ENCODE measurements around the gene C3orf20.

Gene C3orf20

GRCh38 chr3:14810801-14811661 is 136.1 kb downstream of the C3orf20 start:
- no peak overlapping the region for H3K14ac ChIP-seq (ENCODE audit: low read length)
- H2AFZ ChIP-seq (ENCODE audit: low read length) = peak overlapping the region; percentile 59
- H4K8ac ChIP-seq (ENCODE audit: low read depth, low read length) = no peak overlapping the region
- no peak overlapping the region for H3K27ac ChIP-seq (replicated peaks; ENCODE audit: low read length)
- no CpG with 5 or more reads among the region's 78 CpGs for WGBS, 2 donors (ENCODE audit: extremely low coverage in 2 of 2, insufficient read length in 2 of 2, insufficient replicate concordance in 1 of 2)
- peak overlapping the region; percentile 66 for H3K4me2 ChIP-seq (ENCODE audit: insufficient read depth, low read length, poor library complexity, severe bottlenecking)
- peaks cover 16 to 90% (median 40%) of the 10 kb centered on the region in 3 experiments for H3K27me3 ChIP-seq (ENCODE audit: control insufficient read depth in 3 of 3, insufficient read depth in 3 of 3, low read depth in 1 of 3, low read length in 3 of 3)
- no peak for DNase-seq (ENCODE audit: low spot score)
- peak overlapping the region; percentile 61 for H3K9ac ChIP-seq (ENCODE audit: low read depth, low read length, poor library complexity)
- H2BK120ac ChIP-seq (ENCODE audit: low read depth, low read length) = no peak overlapping the region
- no peak overlapping the region for H2BK15ac ChIP-seq (ENCODE audit: low read length)
- H3K23ac ChIP-seq (ENCODE audit: low read depth, low read length, poor library complexity) = no peak overlapping the region
- no peak overlapping the region for H4K91ac ChIP-seq (ENCODE audit: low read depth, low read length, poor library complexity)
- no peaks in the 10 kb centered on the region for H3K79me1 ChIP-seq (ENCODE audit: low read depth, low read length)
- H3K18ac ChIP-seq (ENCODE audit: low read length) = peak overlapping the region; percentile 13
- H3K4me1 ChIP-seq (ENCODE audit: control insufficient read depth in 2 of 2, insufficient read depth in 1 of 2, low read depth in 1 of 2, low read length in 2 of 2) = peaks cover 0 to 4% of the 10 kb centered on the region in 2 donors
- H2BK12ac ChIP-seq (ENCODE audit: low read length) = no peak overlapping the region
- H3K36me3 ChIP-seq (replicated peaks in 1 of 2; ENCODE audit: control insufficient read depth in 2 of 2, insufficient read depth in 2 of 2, low read length in 2 of 2) = no peaks in the 10 kb centered on the region
- no peaks in the 10 kb centered on the region for H3K9me3 ChIP-seq (replicated peaks in 1 of 2; ENCODE audit: control insufficient read depth in 2 of 2, insufficient read depth in 1 of 2, low read depth in 1 of 2, low read length in 2 of 2)
- no peak overlapping the region for H2BK5ac ChIP-seq (ENCODE audit: low read length)
- H3K4me3 ChIP-seq (ENCODE audit: low read length in 2 of 2) = peak overlapping the region in 1 of 2 donors; percentile 71
- no peak overlapping the region for H3K4ac ChIP-seq (ENCODE audit: low read length)
- H2AK5ac ChIP-seq (ENCODE audit: low read depth, low read length) = no peak overlapping the region

DNA sequence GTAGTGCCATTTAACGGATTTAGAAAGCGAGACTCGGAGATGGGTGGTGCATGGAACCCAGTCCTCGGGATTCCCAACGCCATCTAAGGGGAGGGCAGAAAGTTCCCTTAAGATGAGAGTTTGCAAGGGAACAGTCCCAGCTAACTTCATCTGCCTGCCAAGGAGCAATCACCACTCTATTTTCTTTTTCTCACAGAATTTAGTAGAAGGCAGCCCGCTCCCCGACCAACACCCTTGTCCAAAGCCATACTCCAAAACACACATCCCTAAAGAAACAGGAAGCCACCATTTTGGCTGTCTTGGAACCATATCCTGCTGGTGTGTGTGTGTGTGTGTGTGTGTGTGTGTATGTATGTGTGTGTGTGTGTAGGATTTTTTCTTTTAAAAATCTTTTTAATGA is 136.7 kb downstream of the C3orf20 start:
- H2AK5ac ChIP-seq (ENCODE audit: low read depth, low read length) = no peak overlapping the region
- peaks cover 0 to 4% of the 10 kb centered on the region in 2 donors for H3K4me1 ChIP-seq (ENCODE audit: control insufficient read depth in 2 of 2, insufficient read depth in 1 of 2, low read depth in 1 of 2, low read length in 2 of 2)
- H3K36me3 ChIP-seq (replicated peaks in 1 of 2; ENCODE audit: control insufficient read depth in 2 of 2, insufficient read depth in 2 of 2, low read length in 2 of 2) = no peaks in the 10 kb centered on the region
- H3K79me1 ChIP-seq (ENCODE audit: low read depth, low read length) = no peaks in the 10 kb centered on the region
- H2BK15ac ChIP-seq (ENCODE audit: low read length) = no peak overlapping the region
- no peak overlapping the region for H3K4me3 ChIP-seq (ENCODE audit: low read length in 2 of 2)
- H2BK12ac ChIP-seq (ENCODE audit: low read length) = no peak overlapping the region
- no peak overlapping the region for H3K23ac ChIP-seq (ENCODE audit: low read depth, low read length, poor library complexity)
- H3K9me3 ChIP-seq (replicated peaks in 1 of 2; ENCODE audit: control insufficient read depth in 2 of 2, insufficient read depth in 1 of 2, low read depth in 1 of 2, low read length in 2 of 2) = no peaks in the 10 kb centered on the region
- peak overlapping the region; percentile 66 for H3K4me2 ChIP-seq (ENCODE audit: insufficient read depth, low read length, poor library complexity, severe bottlenecking)
- H2BK5ac ChIP-seq (ENCODE audit: low read length) = no peak overlapping the region
- no peak overlapping the region for H4K8ac ChIP-seq (ENCODE audit: low read depth, low read length)
- H3K4ac ChIP-seq (ENCODE audit: low read length) = no peak overlapping the region
- no peak overlapping the region for H3K18ac ChIP-seq (ENCODE audit: low read length)
- no peak overlapping the region for H3K14ac ChIP-seq (ENCODE audit: low read length)
- H2BK120ac ChIP-seq (ENCODE audit: low read depth, low read length) = no peak overlapping the region
- DNase-seq (ENCODE audit: low spot score) = no peak
- WGBS, 2 donors (ENCODE audit: extremely low coverage in 2 of 2, insufficient read length in 2 of 2, insufficient replicate concordance in 1 of 2) = no CpG with 5 or more reads among the region's 7 CpGs
- no peak overlapping the region for H3K27ac ChIP-seq (replicated peaks; ENCODE audit: low read length)
- H3K27me3 ChIP-seq (ENCODE audit: control insufficient read depth in 3 of 3, insufficient read depth in 3 of 3, low read depth in 1 of 3, low read length in 3 of 3) = peaks cover 16 to 84% (median 40%) of the 10 kb centered on the region in 3 experiments
- no peak overlapping the region for H2AFZ ChIP-seq (ENCODE audit: low read length)
- no peak overlapping the region for H4K91ac ChIP-seq (ENCODE audit: low read depth, low read length, poor library complexity)
- H3K9ac ChIP-seq (ENCODE audit: low read depth, low read length, poor library complexity) = no peak overlapping the region

GRCh38 chr3:14812196-14812790 is 137.4 kb downstream of the C3orf20 start:
- Histone ChIP-seq H3K79me1 (ENCODE audit: low read depth, low read length) (no peaks in the 10 kb centered on the region), H2AK5ac (ENCODE audit: low read depth, low read length) (no peak overlapping the region), H2BK5ac (ENCODE audit: low read length) (no peak overlapping the region), H2AFZ (ENCODE audit: low read length) (no peak overlapping the region), H3K9ac (ENCODE audit: low read depth, low read length, poor library complexity) (no peak overlapping the region), H3K14ac (ENCODE audit: low read length) (no peak overlapping the region), H3K18ac (ENCODE audit: low read length) (no peak overlapping the region), H4K91ac (ENCODE audit: low read depth, low read length, poor library complexity) (no peak overlapping the region), H3K4me1 (ENCODE audit: control insufficient read depth in 2 of 2, insufficient read depth in 1 of 2, low read depth in 1 of 2, low read length in 2 of 2) (peaks cover 0 to 4% of the 10 kb centered on the region in 2 donors), H2BK12ac (ENCODE audit: low read length) (no peak overlapping the region), H3K23ac (ENCODE audit: low read depth, low read length, poor library complexity) (no peak overlapping the region), H3K4ac (ENCODE audit: low read length) (no peak overlapping the region), H3K27me3 (ENCODE audit: control insufficient read depth in 3 of 3, insufficient read depth in 3 of 3, low read depth in 1 of 3, low read length in 3 of 3) (peaks cover 16 to 80% (median 40%) of the 10 kb centered on the region in 3 experiments), H2BK15ac (ENCODE audit: low read length) (no peak overlapping the region), H3K4me3 (ENCODE audit: low read length in 2 of 2) (no peak overlapping the region), H3K9me3 (replicated peaks in 1 of 2; ENCODE audit: control insufficient read depth in 2 of 2, insufficient read depth in 1 of 2, low read depth in 1 of 2, low read length in 2 of 2) (no peaks in the 10 kb centered on the region), H2BK120ac (ENCODE audit: low read depth, low read length) (no peak overlapping the region), H3K36me3 (replicated peaks in 1 of 2; ENCODE audit: control insufficient read depth in 2 of 2, insufficient read depth in 2 of 2, low read length in 2 of 2) (no peaks in the 10 kb centered on the region), H4K8ac (ENCODE audit: low read depth, low read length) (no peak overlapping the region), H3K27ac (replicated peaks; ENCODE audit: low read length) (no peak overlapping the region), H3K4me2 (ENCODE audit: insufficient read depth, low read length, poor library complexity, severe bottlenecking) (no peak overlapping the region)
- no peak for DNase-seq (ENCODE audit: low spot score)
- WGBS, 2 donors (ENCODE audit: extremely low coverage in 2 of 2, insufficient read length in 2 of 2, insufficient replicate concordance in 1 of 2) = no CpG with 5 or more reads among the region's 9 CpGs

DNA sequence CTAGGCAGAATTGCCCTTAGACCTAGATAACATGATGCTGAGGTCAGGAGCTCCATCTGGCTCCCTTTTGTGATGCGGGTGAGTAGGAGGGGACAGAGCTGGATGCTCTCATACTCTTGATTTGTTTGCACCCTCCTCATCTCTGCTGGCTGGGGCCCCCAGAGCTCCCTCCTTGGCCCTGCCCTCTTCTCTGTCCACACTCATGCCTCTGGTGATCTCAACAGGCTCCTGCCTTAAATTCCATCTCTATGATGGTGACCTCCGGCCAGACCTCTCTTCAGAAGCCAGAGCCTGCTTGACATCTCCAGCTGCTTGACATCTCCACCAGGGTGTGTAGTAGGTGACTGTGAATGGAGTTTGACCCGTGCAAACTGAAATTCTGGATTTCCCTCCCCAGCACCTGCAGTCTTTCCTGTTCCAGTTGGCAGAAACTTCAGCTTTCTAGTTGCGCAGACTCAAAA is 139.5 kb downstream of the C3orf20 start:
- no CpG with 5 or more reads among the region's 4 CpGs for WGBS, 2 donors (ENCODE audit: extremely low coverage in 2 of 2, insufficient read length in 2 of 2, insufficient replicate concordance in 1 of 2)
- peaks cover 16 to 61% (median 30%) of the 10 kb centered on the region in 3 experiments for H3K27me3 ChIP-seq (ENCODE audit: control insufficient read depth in 3 of 3, insufficient read depth in 3 of 3, low read depth in 1 of 3, low read length in 3 of 3)
- H3K36me3 ChIP-seq (replicated peaks in 1 of 2; ENCODE audit: control insufficient read depth in 2 of 2, insufficient read depth in 2 of 2, low read length in 2 of 2) = no peaks in the 10 kb centered on the region

More for the DNA sequence above, 139.5 kb downstream of the C3orf20 start:
- H3K9me3 ChIP-seq (replicated peaks in 1 of 2; ENCODE audit: control insufficient read depth in 2 of 2, insufficient read depth in 1 of 2, low read depth in 1 of 2, low read length in 2 of 2) = no peaks in the 10 kb centered on the region
- no peak overlapping the region for H2BK12ac ChIP-seq (ENCODE audit: low read length)
- no peak overlapping the region for H3K14ac ChIP-seq (ENCODE audit: low read length)
- H2BK120ac ChIP-seq (ENCODE audit: low read depth, low read length) = no peak overlapping the region
- DNase-seq (ENCODE audit: low spot score) = no peak
- no peak overlapping the region for H4K91ac ChIP-seq (ENCODE audit: low read depth, low read length, poor library complexity)
- no peak overlapping the region for H3K23ac ChIP-seq (ENCODE audit: low read depth, low read length, poor library complexity)
- H3K4ac ChIP-seq (ENCODE audit: low read length) = no peak overlapping the region
- H2AFZ ChIP-seq (ENCODE audit: low read length) = no peak overlapping the region
- no peak overlapping the region for H2AK5ac ChIP-seq (ENCODE audit: low read depth, low read length)
- H3K4me2 ChIP-seq (ENCODE audit: insufficient read depth, low read length, poor library complexity, severe bottlenecking) = no peak overlapping the region
- no peak overlapping the region for H2BK5ac ChIP-seq (ENCODE audit: low read length)
- H3K4me3 ChIP-seq (ENCODE audit: low read length in 2 of 2) = no peak overlapping the region
- H3K27ac ChIP-seq (replicated peaks; ENCODE audit: low read length) = no peak overlapping the region
- H3K9ac ChIP-seq (ENCODE audit: low read depth, low read length, poor library complexity) = no peak overlapping the region
- no peak overlapping the region for H4K8ac ChIP-seq (ENCODE audit: low read depth, low read length)
- no peaks in the 10 kb centered on the region for H3K79me1 ChIP-seq (ENCODE audit: low read depth, low read length)
- H2BK15ac ChIP-seq (ENCODE audit: low read length) = no peak overlapping the region
- H3K18ac ChIP-seq (ENCODE audit: low read length) = no peak overlapping the region
- peaks cover 0 to 4% of the 10 kb centered on the region in 2 donors for H3K4me1 ChIP-seq (ENCODE audit: control insufficient read depth in 2 of 2, insufficient read depth in 1 of 2, low read depth in 1 of 2, low read length in 2 of 2)
